Tibial artery (tissue), 4 donors: ENCODE data around the gene RCC1.

Experiments
- DNase-seq, 2 donors: peaks; one replicate each; pipeline ENCODE4 v3.0.0-alpha.2; 2019
- H3K27ac ChIP-seq, 2 donors: fragments of 200-600 bp; sonication (generic) in 1 of 2; 1 replicate in 1 of 2; 2 replicates in 1 of 2; pipeline ENCODE4 v1.5.1; 2018 to 2019; ENCODE audit warnings: mild to moderate bottlenecking in 1 of 2
- H3K27me3 ChIP-seq, 2 donors: fragments of 200-600 bp; sonication (generic) in 1 of 2; one replicate each; pipeline versions ENCODE4 v1.5.1 to v1.6.0; 2016 to 2019
- H3K36me3 ChIP-seq, 3 donors: fragments of 200-600 bp; sonication (generic) in 2 of 3; one replicate each; pipeline ENCODE4 v1.5.1; 2016 to 2019; ENCODE audit warnings: mild to moderate bottlenecking in 2 of 3
- H3K4me1 ChIP-seq, 4 donors: fragments of 200-600 bp; sonication (generic) in 2 of 4; 1 replicate in 3 of 4; 2 replicates in 1 of 4; pipeline ENCODE4 v1.5.1; 2016 to 2019
- H3K4me3 ChIP-seq, 2 donors: fragments of 200-600 bp; sonication (generic) in 1 of 2; 1 replicate in 1 of 2; 2 replicates in 1 of 2; pipeline ENCODE4 v1.5.1; 2018 to 2019; ENCODE audit warnings: mild to moderate bottlenecking in 2 of 2
- H3K9me3 ChIP-seq, 3 donors: fragments of 200-600 bp; sonication (generic) in 1 of 3; one replicate each; pipeline ENCODE4 v1.5.1; 2016 to 2019
- CTCF ChIP-seq, 2 experiments: fragments of 200-600 bp in 1 of 2; fragments of 450-650 bp in 1 of 2; IDR thresholded peaks; one replicate each; pipeline ENCODE4 v1.5.1; 2017 to 2019; ENCODE audit warnings: antibody characterized with exemption in 2 of 2, mild to moderate bottlenecking in 1 of 2, moderate library complexity in 1 of 2
- intact Hi-C: fragments of 100-400 bp; cut with DNase I; formaldehyde crosslinking; loops from one replicate; pipeline ENCODE4 v1.15.0; 2023; ENCODE audit warnings: low total_unique reads

The RCC1 gene

GRCh38 chr1:28507646-28508434 is 2.0 kb downstream of the RCC1 start:
- TF ChIP-seq CTCF (IDR thresholded peaks at IDR 0.05), result no peak
- H3K27ac ChIP-seq, result peak overlapping the region; percentile 79 to 92
- H3K4me3 ChIP-seq, result peak overlapping the region; percentile 70 to 75
- H3K9me3 ChIP-seq, result no peaks in the 10 kb centered on the region
- intact Hi-C loops, result loop anchor here (10.0 kb wide), 1 partner anchor 253 kb away; the partner anchor contains the start of gene SESN2
- peaks cover 0 to 56% (median 39%) of the 10 kb centered on the region in 4 donors for H3K4me1 ChIP-seq
- peaks cover 40 to 49% (median 47%) of the 10 kb centered on the region in 3 donors for H3K36me3 ChIP-seq
- H3K27me3 ChIP-seq, result no peaks in the 10 kb centered on the region
- DNase-seq, result no peak

- H3K4me1 ChIP-seq, result peaks cover 0 to 57% (median 39%) of the 10 kb centered on the region in 4 donors
- no peak for TF ChIP-seq CTCF (IDR thresholded peaks at IDR 0.05)
- H3K27ac ChIP-seq, result peak overlapping the region in 1 of 2 donors; percentile 79
- no peaks in the 10 kb centered on the region for H3K27me3 ChIP-seq
- peak overlapping the region; percentile 70 to 75 for H3K4me3 ChIP-seq
- intact Hi-C loops, result loop anchor here (10.0 kb wide), 1 partner anchor 254 kb away; the partner anchor contains the start of gene SESN2
- no peaks in the 10 kb centered on the region for H3K9me3 ChIP-seq
- no peak for DNase-seq
- H3K36me3 ChIP-seq, result peaks cover 44 to 55% (median 53%) of the 10 kb centered on the region in 3 donors
These were observed 2.6 kb downstream of the RCC1 start for GRCh38 chr1:28508435-28508754.

GRCh38 chr1:28509705-28510272 is 3.9 kb downstream of the RCC1 start:
- no peak overlapping the region for H3K27ac ChIP-seq
- H3K36me3 ChIP-seq, result peaks cover 54 to 67% (median 66%) of the 10 kb centered on the region in 3 donors
- no peak for TF ChIP-seq CTCF (IDR thresholded peaks at IDR 0.05)
- H3K9me3 ChIP-seq, result no peaks in the 10 kb centered on the region
- no peak overlapping the region for H3K4me3 ChIP-seq
- H3K4me1 ChIP-seq, result peaks cover 0 to 59% (median 39%) of the 10 kb centered on the region in 4 donors
- intact Hi-C loops, result loop anchor here (10.0 kb wide), 1 partner anchor 255 kb away; the partner anchor contains the start of gene SESN2
- no peaks in the 10 kb centered on the region for H3K27me3 ChIP-seq
- no peak for DNase-seq

GRCh38 chr1:28510273-28510969 is 4.6 kb downstream of the RCC1 start:
- TF ChIP-seq CTCF (IDR thresholded peaks at IDR 0.05), result no peak
- H3K4me1 ChIP-seq, result peaks cover 0 to 59% (median 39%) of the 10 kb centered on the region in 4 donors
- no peak for DNase-seq
- no peaks in the 10 kb centered on the region for H3K9me3 ChIP-seq
- H3K36me3 ChIP-seq, result peaks cover 54 to 73% (median 73%) of the 10 kb centered on the region in 3 donors
- no peaks in the 10 kb centered on the region for H3K27me3 ChIP-seq
- no peak overlapping the region for H3K4me3 ChIP-seq
- H3K27ac ChIP-seq, result no peak overlapping the region
- intact Hi-C loops, result no loop called here

- no peak for TF ChIP-seq CTCF (IDR thresholded peaks at IDR 0.05)
- H3K4me3 ChIP-seq, result no peak overlapping the region
- H3K36me3 ChIP-seq, result peaks cover 54 to 78% (median 76%) of the 10 kb centered on the region in 3 donors
- H3K27ac ChIP-seq, result no peak overlapping the region
- no peaks in the 10 kb centered on the region for H3K27me3 ChIP-seq
- no peaks in the 10 kb centered on the region for H3K9me3 ChIP-seq
- H3K4me1 ChIP-seq, result peaks cover 0 to 59% (median 39%) of the 10 kb centered on the region in 4 donors
- DNase-seq, result no peak
- intact Hi-C loops, result no loop called here
These were observed 5.2 kb downstream of the RCC1 start for GRCh38 chr1:28510970-28511440.
